ENCODE measurements around the gene AOPEP.

Gene AOPEP

GRCh38 chr9:95061916-95062595, 335.6 kb downstream of the AOPEP start:
- no peak for DNase-seq
- no peak overlapping the region for H3K4me3 ChIP-seq (ENCODE audit: low read depth, low read length)
- peaks cover 31% of the 10 kb centered on the region for H3K4me1 ChIP-seq
- H3K36me3 ChIP-seq, result peaks cover 84% of the 10 kb centered on the region
- no peaks in the 10 kb centered on the region for H3K27me3 ChIP-seq
- H3K9me3 ChIP-seq, result no peaks in the 10 kb centered on the region
- TF ChIP-seq CTCF (IDR thresholded peaks at IDR 0.05; ENCODE audit: low read depth, low read length), result no peak

GRCh38 chr9:95062596-95063065, 336.1 kb downstream of the AOPEP start:
- peaks cover 26% of the 10 kb centered on the region for H3K4me1 ChIP-seq
- H3K36me3 ChIP-seq, result peaks cover 87% of the 10 kb centered on the region
- no peak overlapping the region for H3K4me3 ChIP-seq (ENCODE audit: low read depth, low read length)
- no peaks in the 10 kb centered on the region for H3K27me3 ChIP-seq
- no peaks in the 10 kb centered on the region for H3K9me3 ChIP-seq
- no peak for DNase-seq
- TF ChIP-seq CTCF (IDR thresholded peaks at IDR 0.05; ENCODE audit: low read depth, low read length), result no peak

GRCh38 chr9:95063300-95063699, 336.8 kb downstream of the AOPEP start:
- no peaks in the 10 kb centered on the region for H3K27me3 ChIP-seq
- no peaks in the 10 kb centered on the region for H3K9me3 ChIP-seq
- no peak for DNase-seq
- H3K4me1 ChIP-seq, result peaks cover 24% of the 10 kb centered on the region
- H3K36me3 ChIP-seq, result peaks cover 92% of the 10 kb centered on the region
- no peak for TF ChIP-seq CTCF (IDR thresholded peaks at IDR 0.05; ENCODE audit: low read depth, low read length)
- no peak overlapping the region for H3K4me3 ChIP-seq (ENCODE audit: low read depth, low read length)

- no peak for TF ChIP-seq CTCF (IDR thresholded peaks at IDR 0.05; ENCODE audit: low read depth, low read length)
- no peaks in the 10 kb centered on the region for H3K9me3 ChIP-seq
- peaks cover 93% of the 10 kb centered on the region for H3K36me3 ChIP-seq
- H3K4me3 ChIP-seq (ENCODE audit: low read depth, low read length), result no peak overlapping the region
- H3K4me1 ChIP-seq, result peaks cover 22% of the 10 kb centered on the region
- DNase-seq, result no peak
- H3K27me3 ChIP-seq, result no peaks in the 10 kb centered on the region
Measured at GRCh38 chr9:95065224-95065623, 338.7 kb downstream of the AOPEP start.

- no peak for TF ChIP-seq CTCF (IDR thresholded peaks at IDR 0.05; ENCODE audit: low read depth, low read length)
- peaks cover 26% of the 10 kb centered on the region for H3K4me1 ChIP-seq
- H3K36me3 ChIP-seq, result peaks cover 93% of the 10 kb centered on the region
- H3K9me3 ChIP-seq, result no peaks in the 10 kb centered on the region
- no peaks in the 10 kb centered on the region for H3K27me3 ChIP-seq
- no peak overlapping the region for H3K4me3 ChIP-seq (ENCODE audit: low read depth, low read length)
- no peak for DNase-seq
Measured at GRCh38 chr9:95067057-95067456, 340.6 kb downstream of the AOPEP start.

GRCh38 chr9:95067897-95068296, 341.4 kb downstream of the AOPEP start:
- DNase-seq, result no peak
- TF ChIP-seq CTCF (IDR thresholded peaks at IDR 0.05; ENCODE audit: low read depth, low read length), result no peak
- Histone ChIP-seq H3K9me3 (no peaks in the 10 kb centered on the region), H3K4me1 (peaks cover 26% of the 10 kb centered on the region), H3K27me3 (no peaks in the 10 kb centered on the region), H3K36me3 (peaks cover 88% of the 10 kb centered on the region), H3K4me3 (ENCODE audit: low read depth, low read length) (no peak overlapping the region)
